SK-N-SH (cell line): ENCODE data around the gene MFSD8. TPM values are rescaled to one million over a fixed set of nuclear protein-coding genes. Genes with fewer than 3 reads are reported as not detected.

Experiments
- CTCF ChIA-PET: fragments of 300-600, 350-600 bp; formaldehyde crosslinking; extraction: SDS; loops from one replicate; lab custom pipeline; 2021; lab: Yijun Ruan, JAX
- POLR2A ChIA-PET: fragments of 350-600 bp; sonication (Branson Sonifier 250); formaldehyde crosslinking; extraction: SDS; loops from one replicate; lab custom pipeline; 2020; ENCODE audit warnings: antibody characterized with exemption, inconsistent platforms; lab: Yijun Ruan, JAX
- DNase-seq: peaks from one replicate; pipeline ENCODE4 v3.0.0; 2012
- H2AFZ ChIP-seq: fragments of 200-600 bp; sonication (generic); 2 replicates; pipeline ENCODE4 v1.8.1; 2016; ENCODE audit warnings: antibody characterized with exemption, mild to moderate bottlenecking, low read depth
- H3F3A ChIP-seq: fragments of 200-600 bp; sonication (generic); replicated peaks from 2 replicates; pipeline ENCODE3; 2016; ENCODE audit warnings: antibody characterized with exemption, mild to moderate bottlenecking; ENCODE audit not compliant: insufficient read depth
- H3K27ac ChIP-seq, 2 experiments: fragments of 200-500 bp in 1 of 2; fragments of 200-600 bp in 1 of 2; sonication (Bioruptor generic) in 1 of 2; sonication (generic), shearing (Covaris generic) in 1 of 2; 2 replicates each; pipeline versions ENCODE4 v1.5.1 to v1.6.1; 2014 to 2016; ENCODE audit warnings: low read depth in 2 of 2, inconsistent platforms in 1 of 2, low read length in 1 of 2, mild to moderate bottlenecking in 1 of 2, mixed read lengths in 1 of 2
- H3K27me3 ChIP-seq: fragments of 200-600 bp; sonication (generic), shearing (Covaris generic); 2 replicates; pipeline ENCODE4 v1.6.1; 2016; ENCODE audit warnings: mixed run types; ENCODE audit not compliant: insufficient read depth
- H3K36me3 ChIP-seq, 2 experiments: fragments of 200-500 bp in 1 of 2; fragments of 200-600 bp in 1 of 2; sonication (Bioruptor generic) in 1 of 2; sonication (generic) in 1 of 2; replicated peaks in 1 of 2; 2 replicates each; pipeline versions ENCODE3 to v1.5.1; 2014 to 2016; ENCODE audit warnings: low read length in 1 of 2, mild to moderate bottlenecking in 1 of 2; ENCODE audit not compliant: insufficient read depth in 2 of 2, control insufficient read depth in 1 of 2
- H3K4me1 ChIP-seq, 2 experiments: fragments of 200-500 bp in 1 of 2; fragments of 200-600 bp in 1 of 2; sonication (Bioruptor generic) in 1 of 2; sonication (generic), shearing (Covaris generic) in 1 of 2; 2 replicates each; pipeline versions ENCODE4 v1.5.1 to v1.6.1; 2014 to 2016; ENCODE audit warnings: low read depth in 1 of 2, low read length in 1 of 2, mixed run types in 1 of 2; ENCODE audit not compliant: insufficient read depth in 2 of 2, control insufficient read depth in 1 of 2
- H3K4me2 ChIP-seq: fragments of 200-600 bp; sonication (generic), shearing (Covaris generic); 2 replicates; pipeline ENCODE4 v1.6.1; 2017; ENCODE audit warnings: mixed run types
- H3K4me3 ChIP-seq, 2 experiments: fragments of 200-500 bp in 1 of 2; fragments of 200-600 bp in 1 of 2; sonication (Bioruptor generic) in 1 of 2; sonication (generic), shearing (Covaris generic) in 1 of 2; 2 replicates each; pipeline versions ENCODE4 v1.5.1 to v1.8.1; 2014 to 2016; ENCODE audit warnings: low read depth in 2 of 2, inconsistent platforms in 1 of 2, low read length in 1 of 2, mild to moderate bottlenecking in 1 of 2, mixed read lengths in 1 of 2, moderate library complexity in 1 of 2
- H3K79me2 ChIP-seq: fragments of 200-600 bp; sonication (generic); 2 replicates; pipeline ENCODE4 v1.8.1; 2017; ENCODE audit warnings: mild to moderate bottlenecking; ENCODE audit not compliant: insufficient read depth
- H3K9ac ChIP-seq: fragments of 200-600 bp; sonication (generic); 2 replicates; pipeline ENCODE4 v1.6.1; 2017; ENCODE audit warnings: mixed run types
- H3K9me2 ChIP-seq: fragments of 200-600 bp; sonication (generic); 2 replicates; pipeline ENCODE4 v1.6.1; 2017; ENCODE audit warnings: mixed run types
- H3K9me3 ChIP-seq: fragments of 200-600 bp; sonication (generic); 2 replicates; pipeline ENCODE4 v1.6.1; 2017; ENCODE audit warnings: mixed run types, mild to moderate bottlenecking, moderate library complexity
- H4K20me1 ChIP-seq: fragments of 200-600 bp; sonication (generic); 2 replicates; pipeline ENCODE4 v1.6.1; 2017; ENCODE audit warnings: mild to moderate bottlenecking, mixed run types; ENCODE audit not compliant: insufficient read depth
- CHD2 ChIP-seq: fragments of 150-350 bp; IDR thresholded peaks from 2 replicates; pipeline ENCODE4 v1.6.1; 2018; ENCODE audit warnings: low read length; ENCODE audit not compliant: partially characterized antibody
- CTCF ChIP-seq: fragments of 200-600 bp; sonication (generic); IDR thresholded peaks from 2 replicates; pipeline ENCODE4 v1.6.1; 2017; ENCODE audit warnings: antibody characterized with exemption, mild to moderate bottlenecking, moderate library complexity
- ELF1 ChIP-seq: IDR thresholded peaks from 2 replicates; pipeline ENCODE4 v1.4.0; 2012
- EP300 ChIP-seq, 2 experiments: IDR thresholded peaks; 2 replicates each; pipeline versions ENCODE4 v1.4.0 to v1.6.1; 2012; ENCODE audit warnings: borderline replicate concordance in 1 of 2, low read depth in 1 of 2, low read length in 1 of 2
- GABPA ChIP-seq: IDR thresholded peaks from 2 replicates; pipeline ENCODE4 v1.4.0; 2012; ENCODE audit warnings: low read depth, mild to moderate bottlenecking
- IRF3 ChIP-seq: fragments of 150-350 bp; IDR thresholded peaks from 2 replicates; pipeline ENCODE4 v1.6.1; 2016; ENCODE audit warnings: mild to moderate bottlenecking, low read depth, low read length
- MAX ChIP-seq: IDR thresholded peaks from 2 replicates; pipeline ENCODE4 v1.4.0; 2012; ENCODE audit warnings: low read depth
- NFIC ChIP-seq: IDR thresholded peaks from 2 replicates; pipeline ENCODE4 v1.4.0; 2012; ENCODE audit warnings: borderline replicate concordance
- RAD21 ChIP-seq: IDR thresholded peaks from 2 replicates; pipeline ENCODE4 v1.6.1; 2012; ENCODE audit warnings: mild to moderate bottlenecking, low read length
- RFX5 ChIP-seq: IDR thresholded peaks from 2 replicates; pipeline ENCODE4 v1.6.1; 2012; ENCODE audit warnings: mild to moderate bottlenecking, improper control_type of control experiment, low read length
- RXRA ChIP-seq: IDR thresholded peaks from 2 replicates; pipeline ENCODE4 v1.4.0; 2012; ENCODE audit warnings: low read depth, mild to moderate bottlenecking, borderline replicate concordance
- TAF1 ChIP-seq: IDR thresholded peaks from 2 replicates; pipeline ENCODE4 v1.6.1; 2012; ENCODE audit warnings: low read depth, mild to moderate bottlenecking, low read length, moderate library complexity, borderline replicate concordance
- TCF12 ChIP-seq: IDR thresholded peaks from 2 replicates; pipeline ENCODE4 v1.4.0; 2012
- TEAD4 ChIP-seq: IDR thresholded peaks from 2 replicates; pipeline ENCODE4 v1.4.0; 2012; ENCODE audit warnings: mild to moderate bottlenecking, borderline replicate concordance; ENCODE audit not compliant: insufficient read depth
- USF1 ChIP-seq: IDR thresholded peaks from 2 replicates; pipeline ENCODE4 v1.4.0; 2012; ENCODE audit warnings: low read depth, borderline replicate concordance
- USF2 ChIP-seq: fragments of 150-350 bp; IDR thresholded peaks from 2 replicates; pipeline ENCODE4 v1.6.1; 2017; ENCODE audit warnings: antibody characterized with exemption, low read length, low read depth, borderline replicate concordance
- ZBTB33 ChIP-seq: IDR thresholded peaks from 2 replicates; pipeline ENCODE4 v1.4.0; 2012; ENCODE audit warnings: low read depth, borderline replicate concordance
- WGBS: methylation state at CpG from one replicate; pipeline ENCODE4 v1.1.6; 2017; ENCODE audit warnings: low lambda C conversion rate; 5-methylcytosine and 5-hydroxymethylcytosine counted together
- polyA plus RNA-seq, 3 experiments: library from polyadenylated mRNA; depleted of rRNA; stranded (reverse); fragments of >200 nt; gene quantifications; 2 replicates each; pipeline ENCODE4 v1.2.3, GENCODE V29; 2012

Gene MFSD8
- polyA plus RNA-seq, 1 of the 3 experiments (the other 2 are of a cell fraction) = 7.5 TPM

- H2AFZ ChIP-seq = no peak overlapping the region
- no peaks in the 10 kb centered on the region for H3K9me3 ChIP-seq
- no peaks in the 10 kb centered on the region for H3K79me2 ChIP-seq
- H3F3A ChIP-seq = peaks cover 14% of the 10 kb centered on the region
- no peak for TF ChIP-seq CHD2
- no peak for TF ChIP-seq ZBTB33
- no peak for TF ChIP-seq RAD21
- no peak for TF ChIP-seq EP300 (IDR thresholded peaks at IDR 0.05; ENCODE audit: borderline replicate concordance in 1 of 2, low read depth in 1 of 2, low read length in 1 of 2)
- no peak for TF ChIP-seq IRF3
- no peak for TF ChIP-seq TEAD4
- TF ChIP-seq TCF12 = no peak
- TF ChIP-seq, all 33 proteins: peak for 0
- Histone ChIP-seq H4K20me1 (no peaks in the 10 kb centered on the region), H3K4me3 (no peak overlapping the region), H3K9me2 (no peaks in the 10 kb centered on the region), H3K9ac (no peak overlapping the region), H3K4me1 (no peaks in the 10 kb centered on the region), H3K4me2 (no peak overlapping the region), H3K27ac (no peak overlapping the region), H3K36me3 (peaks cover 32 to 44% of the 10 kb centered on the region in 2 experiments), H3K27me3 (no peaks in the 10 kb centered on the region)
- CTCF ChIA-PET = interaction anchor here (1.1 to 1.5 kb wide), 3 partner anchors 19 to 84 kb away, joined by 3 read pairs; partner anchors contain the start of genes ABHD18 and MFSD8
- POLR2A ChIA-PET = no interaction called here
- DNase-seq = no peak
- 98% methylated on average over 3 of the region's 3 CpGs for WGBS
Observed at GRCh38 chr4:127916512-127916911, 48.5 kb downstream of the MFSD8 start.

GRCh38 chr4:127905029-127905428 is 59.9 kb downstream of the MFSD8 start:
- 82% methylated on average over 7 of the region's 8 CpGs for WGBS
- no peaks in the 10 kb centered on the region for H3K4me1 ChIP-seq
- no peaks in the 10 kb centered on the region for H4K20me1 ChIP-seq
- H3K27me3 ChIP-seq = no peaks in the 10 kb centered on the region
- no peaks in the 10 kb centered on the region for H3K36me3 ChIP-seq
- no peaks in the 10 kb centered on the region for H3F3A ChIP-seq
- H3K9me2 ChIP-seq = no peaks in the 10 kb centered on the region
- H3K27ac ChIP-seq = no peak overlapping the region
- ChIA-PET POLR2A (no interaction called here), CTCF (no interaction called here)
- no peaks in the 10 kb centered on the region for H3K9me3 ChIP-seq
- no peak overlapping the region for H3K4me3 ChIP-seq
- no peaks in the 10 kb centered on the region for H3K79me2 ChIP-seq
- no peak overlapping the region for H3K9ac ChIP-seq
- DNase-seq = no peak
- no peak overlapping the region for H3K4me2 ChIP-seq
- H2AFZ ChIP-seq = no peak overlapping the region
- no peak for TF ChIP-seq USF2
- TF ChIP-seq MAX = no peak
- no peak for TF ChIP-seq TAF1
- no peak for TF ChIP-seq USF1
- no peak for TF ChIP-seq RAD21
- TF ChIP-seq CTCF = no peak
- TF ChIP-seq CHD2 = no peak
- TF ChIP-seq ELF1 = no peak
- TF ChIP-seq RFX5 = no peak
- TF ChIP-seq NFIC = no peak
- no peak for TF ChIP-seq GABPA
- TF ChIP-seq RXRA = no peak
